Measurements from ENCODE around the gene ACSF3.

DNA sequence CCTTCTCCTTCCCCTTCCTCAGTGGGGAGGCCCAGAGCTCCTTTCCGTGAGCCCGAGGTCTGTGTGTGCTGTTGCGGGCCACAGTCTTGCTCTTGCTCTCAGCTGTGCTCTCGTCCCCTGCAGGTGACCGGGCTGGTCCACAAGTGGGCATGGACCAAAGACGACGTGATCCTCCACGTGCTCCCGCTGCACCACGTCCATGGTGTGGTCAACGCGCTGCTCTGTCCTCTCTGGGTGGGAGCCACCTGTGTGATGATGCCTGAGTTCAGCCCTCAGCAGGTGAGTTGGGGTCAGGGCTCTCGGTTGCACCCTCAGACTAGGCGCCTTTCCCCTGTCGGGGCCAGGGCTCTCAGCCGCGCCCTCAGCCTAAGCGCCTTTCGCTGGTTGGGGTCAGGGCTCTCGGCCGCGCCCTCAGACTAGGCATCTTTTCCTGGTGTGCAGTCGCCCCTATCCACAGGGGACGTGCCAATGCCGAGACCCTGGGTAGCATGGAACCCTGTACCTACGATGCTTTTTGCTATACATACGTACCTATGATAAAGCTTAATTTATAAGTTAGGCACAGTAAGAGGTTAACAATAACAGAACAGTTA lies 8.9 kb downstream of the ACSF3 start:
- TF ChIP-seq POLR2A (IDR thresholded peaks at IDR 0.05; ENCODE audit: low read depth, low read length): no peak
- TF ChIP-seq RAD21 (IDR thresholded peaks at IDR 0.05; ENCODE audit: low read length): no peak
- TF ChIP-seq, protein P1, sequence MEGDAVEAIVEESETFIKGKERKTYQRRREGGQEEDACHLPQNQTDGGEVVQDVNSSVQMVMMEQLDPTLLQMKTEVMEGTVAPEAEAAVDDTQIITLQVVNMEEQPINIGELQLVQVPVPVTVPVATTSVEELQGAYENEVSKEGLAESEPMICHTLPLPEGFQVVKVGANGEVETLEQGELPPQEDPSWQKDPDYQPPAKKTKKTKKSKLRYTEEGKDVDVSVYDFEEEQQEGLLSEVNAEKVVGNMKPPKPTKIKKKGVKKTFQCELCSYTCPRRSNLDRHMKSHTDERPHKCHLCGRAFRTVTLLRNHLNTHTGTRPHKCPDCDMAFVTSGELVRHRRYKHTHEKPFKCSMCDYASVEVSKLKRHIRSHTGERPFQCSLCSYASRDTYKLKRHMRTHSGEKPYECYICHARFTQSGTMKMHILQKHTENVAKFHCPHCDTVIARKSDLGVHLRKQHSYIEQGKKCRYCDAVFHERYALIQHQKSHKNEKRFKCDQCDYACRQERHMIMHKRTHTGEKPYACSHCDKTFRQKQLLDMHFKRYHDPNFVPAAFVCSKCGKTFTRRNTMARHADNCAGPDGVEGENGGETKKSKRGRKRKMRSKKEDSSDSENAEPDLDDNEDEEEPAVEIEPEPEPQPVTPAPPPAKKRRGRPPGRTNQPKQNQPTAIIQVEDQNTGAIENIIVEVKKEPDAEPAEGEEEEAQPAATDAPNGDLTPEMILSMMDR (conservative IDR thresholded peaks at IDR 0.05; ENCODE audit: low read depth, low read length): no peak
- no peak for TF ChIP-seq MXI1 (IDR thresholded peaks at IDR 0.05; ENCODE audit: borderline replicate concordance, low read depth, low read length)
- TF ChIP-seq RCOR1 (IDR thresholded peaks at IDR 0.05; ENCODE audit: insufficient replicate concordance, low read length): no peak
